ENCODE measurements around the gene EP400. TPM values are rescaled to one million over a fixed set of nuclear protein-coding genes. Genes with fewer than 3 reads are reported as not detected.

EP400 gene
- total and polyA plus RNA-seq, 4 donors = 11.4 to 47.8 (median 25.7) TPM

Small RNA genes within 50 kb of the gene (small RNA-seq; reads per million reads assigned to genes)
- gene AC131009.3 (ENCODE audit: low replicate concordance) (not detected), gene AC137590.2 (ENCODE audit: low replicate concordance) (not detected), gene SNORA49 (ENCODE audit: low replicate concordance) (15.5 reads per million, percentile 96 among the genes with 10 or more reads in this experiment)

Other genes starting within 250 kb of the EP400 start
- 10 to 100 TPM; 45.3 to 49.9 TPM for gene SFSWAP, start 238.9 kb upstream of the EP400 start, total RNA-seq
- 10 to 100 TPM; 23.3 to 34.7 TPM for gene SFSWAP, start 238.9 kb upstream of the EP400 start, polyA plus RNA-seq
- 1 to 10 TPM; 1.7 to 4.6 TPM for gene MMP17, start 121.5 kb upstream of the EP400 start, total RNA-seq
- gene MMP17, start 121.5 kb upstream of the EP400 start, polyA plus RNA-seq = 1 to 10 TPM; 3.3 to 5.6 TPM
- gene ULK1, start 55.3 kb upstream of the EP400 start, total RNA-seq = 10 to 100 TPM; 25.9 to 32.8 TPM
- gene ULK1, start 55.3 kb upstream of the EP400 start, polyA plus RNA-seq = 10 to 100 TPM; 15.4 to 19.7 TPM
- 10 to 100 TPM in 1 of 2 donors, 1 to 10 TPM in 1; 6.8 to 30.9 TPM for gene PUS1, start 20.7 kb upstream of the EP400 start, total RNA-seq
- gene PUS1, start 20.7 kb upstream of the EP400 start, polyA plus RNA-seq = 10 to 100 TPM; 28.6 to 35.6 TPM
- 10 to 100 TPM; 15.0 to 18.9 TPM for gene DDX51, start 194.4 kb downstream of the EP400 start, total RNA-seq
- gene DDX51, start 194.4 kb downstream of the EP400 start, polyA plus RNA-seq = 10 to 100 TPM; 15.5 to 25.9 TPM
- gene NOC4L, start 194.5 kb downstream of the EP400 start, total RNA-seq = 10 to 100 TPM in 1 of 2 donors, 1 to 10 TPM in 1; 6.3 to 25.9 TPM
- gene NOC4L, start 194.5 kb downstream of the EP400 start, polyA plus RNA-seq = 10 to 100 TPM; 25.8 to 27.8 TPM